Measurements from ENCODE around the gene FXYD1.

FXYD1 gene

GRCh38 chr19:35117116-35117515 lies 21.5 kb upstream of the FXYD1 start:
- no peak for DNase-seq (ENCODE audit: insufficient read length, low spot score)
- no peak for FAIRE-seq

GRCh38 chr19:35117799-35118198 lies 20.8 kb upstream of the FXYD1 start:
- FAIRE-seq: no peak
- no peak for DNase-seq (ENCODE audit: insufficient read length, low spot score)
- TF ChIP-seq TAF1 (IDR thresholded peaks at IDR 0.05; ENCODE audit: low read depth, low read length): no peak
- TF ChIP-seq SPI1 (IDR thresholded peaks at IDR 0.05; ENCODE audit: low read depth, low read length): no peak
- no peak for TF ChIP-seq POU2F2 (IDR thresholded peaks at IDR 0.05; ENCODE audit: low read depth, low read length)
- TF ChIP-seq POLR2A (IDR thresholded peaks at IDR 0.05; ENCODE audit: low read depth, low read length): no peak
- no peak for TF ChIP-seq PAX5 (IDR thresholded peaks at IDR 0.05; ENCODE audit: insufficient read depth, low read length, severe bottlenecking)
- no peak for TF ChIP-seq POLR2AphosphoS5 (IDR thresholded peaks at IDR 0.05; ENCODE audit: low read depth, low read length)

More at GRCh38 chr19:35117116-35117515, 21.5 kb upstream of the FXYD1 start:
- TF ChIP-seq POLR2AphosphoS5 (IDR thresholded peaks at IDR 0.05; ENCODE audit: low read depth, low read length) (no peak), POLR2A (IDR thresholded peaks at IDR 0.05; ENCODE audit: low read depth, low read length) (no peak), TAF1 (IDR thresholded peaks at IDR 0.05; ENCODE audit: low read depth, low read length) (no peak), POU2F2 (IDR thresholded peaks at IDR 0.05; ENCODE audit: low read depth, low read length) (no peak), PAX5 (IDR thresholded peaks at IDR 0.05; ENCODE audit: insufficient read depth, low read length, severe bottlenecking) (no peak), SPI1 (IDR thresholded peaks at IDR 0.05; ENCODE audit: low read depth, low read length) (no peak)

- TF ChIP-seq SPI1 (IDR thresholded peaks at IDR 0.05; ENCODE audit: low read depth, low read length): no peak
- TF ChIP-seq TAF1 (IDR thresholded peaks at IDR 0.05; ENCODE audit: low read depth, low read length): no peak
- no peak for TF ChIP-seq PAX5 (IDR thresholded peaks at IDR 0.05; ENCODE audit: insufficient read depth, low read length, severe bottlenecking)
- TF ChIP-seq POLR2AphosphoS5 (IDR thresholded peaks at IDR 0.05; ENCODE audit: low read depth, low read length): no peak
- no peak for TF ChIP-seq POU2F2 (IDR thresholded peaks at IDR 0.05; ENCODE audit: low read depth, low read length)
- FAIRE-seq: no peak
- DNase-seq (ENCODE audit: insufficient read length, low spot score): no peak
Measured at GRCh38 chr19:35118268-35119020, 20.2 kb upstream of the FXYD1 start.

- TF ChIP-seq POLR2AphosphoS5 (IDR thresholded peaks at IDR 0.05; ENCODE audit: low read depth, low read length): no peak
- DNase-seq (ENCODE audit: insufficient read length, low spot score) (no peak), FAIRE-seq (no peak)
Measured at GRCh38 chr19:35119091-35119490, 19.5 kb upstream of the FXYD1 start.

- DNase-seq (ENCODE audit: insufficient read length, low spot score) (no peak), FAIRE-seq (no peak)
- no peak for TF ChIP-seq TAF1 (IDR thresholded peaks at IDR 0.05; ENCODE audit: low read depth, low read length)
- no peak for TF ChIP-seq POU2F2 (IDR thresholded peaks at IDR 0.05; ENCODE audit: low read depth, low read length)
- no peak for TF ChIP-seq PAX5 (IDR thresholded peaks at IDR 0.05; ENCODE audit: insufficient read depth, low read length, severe bottlenecking)
- TF ChIP-seq SPI1 (IDR thresholded peaks at IDR 0.05; ENCODE audit: low read depth, low read length): no peak
- TF ChIP-seq POLR2A (IDR thresholded peaks at IDR 0.05; ENCODE audit: low read depth, low read length): no peak
Measured at GRCh38 chr19:35119578-35120155, 19.0 kb upstream of the FXYD1 start.

GRCh38 chr19:35120492-35120891 lies 18.1 kb upstream of the FXYD1 start:
- no peak for TF ChIP-seq TAF1 (IDR thresholded peaks at IDR 0.05; ENCODE audit: low read depth, low read length)
- TF ChIP-seq SPI1 (IDR thresholded peaks at IDR 0.05; ENCODE audit: low read depth, low read length): peak; percentile 42; the same call in 1 of the 2 replicates
- no peak for TF ChIP-seq POU2F2 (IDR thresholded peaks at IDR 0.05; ENCODE audit: low read depth, low read length)
- FAIRE-seq (no peak), DNase-seq (ENCODE audit: insufficient read length, low spot score) (no peak)

- DNase-seq (ENCODE audit: insufficient read length, low spot score) (no peak), FAIRE-seq (no peak)
- TF ChIP-seq POLR2AphosphoS5 (IDR thresholded peaks at IDR 0.05; ENCODE audit: low read depth, low read length) (no peak), PAX5 (IDR thresholded peaks at IDR 0.05; ENCODE audit: insufficient read depth, low read length, severe bottlenecking) (no peak), TAF1 (IDR thresholded peaks at IDR 0.05; ENCODE audit: low read depth, low read length) (no peak), POLR2A (IDR thresholded peaks at IDR 0.05; ENCODE audit: low read depth, low read length) (no peak), SPI1 (IDR thresholded peaks at IDR 0.05; ENCODE audit: low read depth, low read length) (no peak), POU2F2 (IDR thresholded peaks at IDR 0.05; ENCODE audit: low read depth, low read length) (no peak)
Measured at GRCh38 chr19:35120898-35121297, 17.7 kb upstream of the FXYD1 start.

GRCh38 chr19:35122687-35123551 lies 15.7 kb upstream of the FXYD1 start:
- no peak for FAIRE-seq
- TF ChIP-seq SPI1 (IDR thresholded peaks at IDR 0.05; ENCODE audit: low read depth, low read length) (no peak), POLR2AphosphoS5 (IDR thresholded peaks at IDR 0.05; ENCODE audit: low read depth, low read length) (no peak), PAX5 (IDR thresholded peaks at IDR 0.05; ENCODE audit: insufficient read depth, low read length, severe bottlenecking) (no peak), TAF1 (IDR thresholded peaks at IDR 0.05; ENCODE audit: low read depth, low read length) (no peak), POU2F2 (IDR thresholded peaks at IDR 0.05; ENCODE audit: low read depth, low read length) (no peak), POLR2A (IDR thresholded peaks at IDR 0.05; ENCODE audit: low read depth, low read length) (no peak)
- DNase-seq (ENCODE audit: insufficient read length, low spot score): no peak

GRCh38 chr19:35123573-35123972 lies 15.1 kb upstream of the FXYD1 start:
- no peak for TF ChIP-seq PAX5 (IDR thresholded peaks at IDR 0.05; ENCODE audit: insufficient read depth, low read length, severe bottlenecking)
- TF ChIP-seq POLR2A (IDR thresholded peaks at IDR 0.05; ENCODE audit: low read depth, low read length): no peak
- TF ChIP-seq TAF1 (IDR thresholded peaks at IDR 0.05; ENCODE audit: low read depth, low read length): no peak
- no peak for TF ChIP-seq POU2F2 (IDR thresholded peaks at IDR 0.05; ENCODE audit: low read depth, low read length)
- TF ChIP-seq POLR2AphosphoS5 (IDR thresholded peaks at IDR 0.05; ENCODE audit: low read depth, low read length): no peak
- TF ChIP-seq SPI1 (IDR thresholded peaks at IDR 0.05; ENCODE audit: low read depth, low read length): no peak
- DNase-seq (ENCODE audit: insufficient read length, low spot score) (no peak), FAIRE-seq (no peak)

Measured in GM12891 (cell line).